CD14-positive monocyte (primary cell): ENCODE data around the gene PAXX. TPM values are rescaled to one million over a fixed set of nuclear protein-coding genes. Genes with fewer than 3 reads are reported as not detected.

ENCODE experiments used
- DNase-seq, 3 donors: peaks; one replicate each; pipeline ENCODE4 v3.0.0-alpha.2; 2011 to 2022
- H2AFZ ChIP-seq: 2 replicates; pipeline ENCODE4 v1.6.0; 2012; ENCODE audit warnings: mild to moderate bottlenecking, low read depth, low read length, inconsistent platforms; ENCODE audit not compliant: insufficient read depth, poor library complexity, severe bottlenecking
- H3K27ac ChIP-seq, 2 donors: 1 replicate in 1 of 2; 2 replicates in 1 of 2; pipeline ENCODE4 v1.5.1; 2012 to 2013; ENCODE audit warnings: low read length in 2 of 2, control low read depth in 1 of 2, inconsistent platforms in 1 of 2, low read depth in 1 of 2, mild to moderate bottlenecking in 1 of 2
- H3K27me3 ChIP-seq, 2 donors: one replicate each; pipeline versions ENCODE4 v1.6.0 to v1.6.1; 2011 to 2013; ENCODE audit warnings: low read length in 2 of 2; ENCODE audit not compliant: control insufficient read depth in 2 of 2, insufficient read depth in 2 of 2
- H3K36me3 ChIP-seq, 2 donors: replicated peaks in 1 of 2; 1 replicate in 1 of 2; 2 replicates in 1 of 2; pipeline versions ENCODE4 v1.5.1 to v1.6.1; 2012 to 2013; ENCODE audit warnings: low read length in 2 of 2, control low read depth in 1 of 2, inconsistent platforms in 1 of 2, mild to moderate bottlenecking in 1 of 2; ENCODE audit not compliant: insufficient read depth in 2 of 2, control insufficient read depth in 1 of 2
- H3K4me1 ChIP-seq, 2 donors: 1 replicate in 1 of 2; 2 replicates in 1 of 2; pipeline versions ENCODE4 v1.5.1 to v1.6.1; 2012 to 2013; ENCODE audit warnings: low read length in 2 of 2, control low read depth in 1 of 2, inconsistent platforms in 1 of 2, mild to moderate bottlenecking in 1 of 2, moderate library complexity in 1 of 2; ENCODE audit not compliant: insufficient read depth in 2 of 2, control insufficient read depth in 1 of 2
- H3K4me2 ChIP-seq: replicated peaks from 2 replicates; pipeline ENCODE3; 2012; ENCODE audit warnings: low read length, moderate library complexity, mild to moderate bottlenecking; ENCODE audit not compliant: poor library complexity, severe bottlenecking; ENCODE audit errors: extremely low read depth
- H3K4me3 ChIP-seq, 3 experiments: fragments of 200-600 bp in 1 of 3; sonication (generic) in 1 of 3; replicated peaks in 1 of 3; 1 replicate in 2 of 3; 2 replicates in 1 of 3; pipeline ENCODE4 v1.5.1; 2011 to 2013; ENCODE audit warnings: low read length in 3 of 3, mild to moderate bottlenecking in 3 of 3, control low read depth in 2 of 3, low read depth in 2 of 3, inconsistent platforms in 1 of 3, moderate library complexity in 1 of 3
- H3K79me2 ChIP-seq: 2 replicates; pipeline ENCODE4 v1.6.0; 2012; ENCODE audit warnings: mild to moderate bottlenecking, control low read depth, inconsistent platforms, low read length, moderate library complexity; ENCODE audit not compliant: insufficient read depth
- H3K9ac ChIP-seq: 2 replicates; pipeline ENCODE4 v1.6.0; 2017; ENCODE audit warnings: low read length, mild to moderate bottlenecking; ENCODE audit not compliant: insufficient read depth, poor library complexity, severe bottlenecking
- H3K9me3 ChIP-seq, 2 donors: replicated peaks in 1 of 2; 1 replicate in 1 of 2; 2 replicates in 1 of 2; pipeline versions ENCODE4 v1.5.1 to v1.6.1; 2012 to 2013; ENCODE audit warnings: low read length in 2 of 2, control low read depth in 1 of 2; ENCODE audit not compliant: control insufficient read depth in 1 of 2, insufficient read depth in 1 of 2
- H4K20me1 ChIP-seq: 2 replicates; pipeline ENCODE4 v1.6.0; 2012; ENCODE audit warnings: mild to moderate bottlenecking, low read length, control low read depth, moderate library complexity; ENCODE audit not compliant: insufficient read depth
- H3K27ac Mint-ChIP-seq, 7 donors: one replicate each; pipeline ENCODE4 v1.8.0; 2020; ENCODE audit warnings: mild to moderate bottlenecking in 7 of 7, mixed read lengths in 7 of 7, moderate library complexity in 6 of 7, inconsistent platforms in 2 of 7
- H3K27me3 Mint-ChIP-seq, 3 donors: one replicate each; pipeline ENCODE4 v1.8.0; 2021 to 2022; ENCODE audit warnings: low read depth in 3 of 3, mild to moderate bottlenecking in 3 of 3, mixed read lengths in 3 of 3, moderate library complexity in 3 of 3, inconsistent platforms in 1 of 3
- H3K36me3 Mint-ChIP-seq, 2 donors: one replicate each; pipeline ENCODE4 v1.8.0; 2020; ENCODE audit warnings: mixed read lengths in 2 of 2, inconsistent platforms in 1 of 2, mild to moderate bottlenecking in 1 of 2
- H3K4me1 Mint-ChIP-seq: one replicate; pipeline ENCODE4 v1.8.0; 2020; ENCODE audit warnings: mild to moderate bottlenecking, mixed read lengths
- H3K4me3 Mint-ChIP-seq, 2 donors: one replicate each; pipeline ENCODE4 v1.8.0; 2020; ENCODE audit warnings: mild to moderate bottlenecking in 2 of 2, mixed read lengths in 2 of 2, moderate library complexity in 1 of 2
- H3K9me3 Mint-ChIP-seq, 7 donors: one replicate each; pipeline ENCODE4 v1.8.0; 2020 to 2022; ENCODE audit warnings: mixed read lengths in 7 of 7, mild to moderate bottlenecking in 6 of 7, moderate library complexity in 6 of 7, inconsistent platforms in 2 of 7
- WGBS: methylation state at CpG from one replicate; pipeline ENCODE4 v1.1.5; 2013; ENCODE audit warnings: missing lambda C conversion rate; ENCODE audit not compliant: insufficient coverage; 5-methylcytosine and 5-hydroxymethylcytosine counted together
- intact Hi-C, 2 donors: fragments of 100-400 bp; cut with micrococcal nuclease; formaldehyde crosslinking; loops; one replicate each; pipeline versions ENCODE4 v1.15.0 to v1.15.1; 2023
- polyA plus RNA-seq, 3 donors: library from polyadenylated mRNA; depleted of rRNA in 1 of 3; unstranded in 2 of 3; stranded (reverse) in 1 of 3; fragments of 300-500 nt in 2 of 3; fragments of >200 nt in 1 of 3; fragmentation: Illumina TruSeq in 2 of 3; gene quantifications; 1 replicate in 2 of 3; 2 replicates in 1 of 3; pipeline ENCODE4 v1.2.3, GENCODE V29; 2012 to 2021
- TF ChIP-seq, protein P1 (sequence below): fragments of 200-600 bp; IDR thresholded peaks from one replicate; pipeline ENCODE4 v1.8.0; 2022; ENCODE audit warnings: antibody characterized with exemption, mild to moderate bottlenecking

The PAXX gene
- polyA plus RNA-seq, 3 donors, result 35.3 to 92.9 (median 40.7) TPM

DNA sequence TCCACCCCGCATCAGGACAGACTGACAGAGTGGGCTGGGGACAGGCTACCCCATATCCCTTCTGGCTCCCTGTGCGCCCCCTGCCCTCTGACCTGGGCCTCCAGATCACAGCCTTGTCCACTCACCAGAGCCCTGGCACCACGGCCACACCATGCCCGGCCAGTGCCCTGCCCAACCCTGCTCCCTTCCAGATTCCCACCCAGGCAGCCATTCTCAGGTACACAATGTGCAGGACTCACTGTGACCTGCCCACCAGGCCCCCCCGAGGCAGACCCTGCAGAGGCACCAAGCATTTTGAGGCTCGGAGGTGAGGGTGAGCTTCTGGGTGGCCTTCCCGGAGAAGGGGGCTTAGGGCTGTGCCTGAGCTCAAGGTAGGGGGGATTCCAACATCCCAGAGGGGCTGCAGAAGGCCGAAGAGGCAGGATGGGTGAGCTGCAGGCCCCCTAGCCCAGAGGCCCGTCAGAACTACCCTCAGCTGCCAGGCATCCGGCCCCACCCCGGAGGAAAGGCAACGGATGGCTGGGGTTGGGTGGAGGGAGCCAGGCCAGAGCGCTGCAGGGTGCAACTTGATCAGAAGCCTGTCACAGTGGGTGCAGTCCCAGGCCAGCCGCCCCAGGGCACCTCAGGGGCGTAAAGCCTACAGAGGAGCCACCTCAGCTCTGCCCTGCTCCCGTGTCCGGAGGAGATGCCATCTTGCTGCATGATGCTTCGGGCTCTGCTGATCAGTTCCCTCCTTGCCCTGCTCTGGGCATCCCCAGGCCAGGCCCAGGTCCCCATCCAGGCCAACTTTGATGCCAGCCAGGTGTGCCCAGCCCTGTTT is 9.8 kb upstream of the PAXX start, which contains the start of gene LCNL1:
LCNL1 (plus strand) TSS at position 762 of the 820 bp plus-strand sequence. CDS start 594 bp downstream, outside the sequence.
- H3K36me3 Mint-ChIP-seq, result peaks cover 0 to 3% of the 10 kb centered on the region in 2 donors
- H3K27ac Mint-ChIP-seq, result peak within 1 kb of the TSS in 1 of 7 donors; percentile 66
- Histone ChIP-seq H3K79me2 (no peaks in the 10 kb centered on the region), H3K4me2 (no peak within 1 kb of the TSS), H2AFZ (no peak within 1 kb of the TSS), H3K4me1 (peaks cover 5 to 8% of the 10 kb centered on the region in 2 donors), H3K9ac (no peak within 1 kb of the TSS), H3K27me3 (peaks cover 19 to 44% of the 10 kb centered on the region in 2 donors), H3K36me3 (no peaks in the 10 kb centered on the region), H3K4me3 (no peak within 1 kb of the TSS), H4K20me1 (no peaks in the 10 kb centered on the region), H3K9me3 (no peaks in the 10 kb centered on the region), H3K27ac (no peak within 1 kb of the TSS)
- peaks cover 0 to 7% (median 0%) of the 10 kb centered on the region in 7 donors for H3K9me3 Mint-ChIP-seq
- DNase-seq, result no peak
- intact Hi-C loops, result no loop called here
- H3K4me3 Mint-ChIP-seq, result peak within 1 kb of the TSS in 1 of 2 donors; percentile 46
- WGBS, result 90% methylated on average over 16 of the region's 18 CpGs
- peaks cover 45 to 68% (median 49%) of the 10 kb centered on the region in 3 donors for H3K27me3 Mint-ChIP-seq
- TF ChIP-seq, protein P1, sequence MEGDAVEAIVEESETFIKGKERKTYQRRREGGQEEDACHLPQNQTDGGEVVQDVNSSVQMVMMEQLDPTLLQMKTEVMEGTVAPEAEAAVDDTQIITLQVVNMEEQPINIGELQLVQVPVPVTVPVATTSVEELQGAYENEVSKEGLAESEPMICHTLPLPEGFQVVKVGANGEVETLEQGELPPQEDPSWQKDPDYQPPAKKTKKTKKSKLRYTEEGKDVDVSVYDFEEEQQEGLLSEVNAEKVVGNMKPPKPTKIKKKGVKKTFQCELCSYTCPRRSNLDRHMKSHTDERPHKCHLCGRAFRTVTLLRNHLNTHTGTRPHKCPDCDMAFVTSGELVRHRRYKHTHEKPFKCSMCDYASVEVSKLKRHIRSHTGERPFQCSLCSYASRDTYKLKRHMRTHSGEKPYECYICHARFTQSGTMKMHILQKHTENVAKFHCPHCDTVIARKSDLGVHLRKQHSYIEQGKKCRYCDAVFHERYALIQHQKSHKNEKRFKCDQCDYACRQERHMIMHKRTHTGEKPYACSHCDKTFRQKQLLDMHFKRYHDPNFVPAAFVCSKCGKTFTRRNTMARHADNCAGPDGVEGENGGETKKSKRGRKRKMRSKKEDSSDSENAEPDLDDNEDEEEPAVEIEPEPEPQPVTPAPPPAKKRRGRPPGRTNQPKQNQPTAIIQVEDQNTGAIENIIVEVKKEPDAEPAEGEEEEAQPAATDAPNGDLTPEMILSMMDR, result no peak
- H3K4me1 Mint-ChIP-seq, result no peaks in the 10 kb centered on the region

DNA sequence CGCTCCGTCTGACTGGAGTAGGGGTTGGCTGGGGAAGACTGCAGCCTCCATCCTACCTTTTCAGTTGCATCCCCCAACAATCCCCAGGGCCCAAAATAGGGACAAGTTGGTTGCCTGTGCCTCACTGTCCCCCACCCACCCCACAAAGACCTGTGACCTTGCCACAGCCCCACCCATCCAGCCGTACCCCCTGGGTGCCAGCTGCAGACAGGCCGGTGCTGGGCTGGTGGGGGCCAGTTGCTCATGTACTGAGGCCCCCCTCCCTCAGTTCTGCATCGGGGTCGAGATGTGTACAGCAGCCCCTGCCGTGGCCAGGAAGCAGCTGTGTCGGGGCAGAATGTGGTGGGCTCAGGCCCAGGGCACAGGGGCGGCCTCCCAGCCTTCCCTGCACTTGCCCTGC is 9.1 kb upstream of the PAXX start:
- H3K4me2 ChIP-seq, result no peak overlapping the region
- TF ChIP-seq, protein P1, result no peak
- no peak overlapping the region for H3K9ac ChIP-seq
- peaks cover 0 to 3% of the 10 kb centered on the region in 2 donors for H3K36me3 Mint-ChIP-seq
- H3K27me3 ChIP-seq, result peaks cover 19 to 40% of the 10 kb centered on the region in 2 donors
- intact Hi-C loops, result no loop called here
- H3K27ac Mint-ChIP-seq, result peak overlapping the region in 1 of 7 donors; percentile 66
- no peaks in the 10 kb centered on the region for H3K9me3 ChIP-seq
- no peak overlapping the region for H2AFZ ChIP-seq
- H3K4me3 ChIP-seq, result no peak overlapping the region
- H3K4me1 ChIP-seq, result peaks cover under 1 to 1% of the 10 kb centered on the region in 2 donors
- 58% methylated on average over 8 of the region's 9 CpGs for WGBS
- H3K9me3 Mint-ChIP-seq, result peaks cover 0 to 7% (median 0%) of the 10 kb centered on the region in 7 donors
- H3K27me3 Mint-ChIP-seq, result peaks cover 46 to 70% (median 53%) of the 10 kb centered on the region in 3 donors
- H3K79me2 ChIP-seq, result no peaks in the 10 kb centered on the region
- H3K4me1 Mint-ChIP-seq, result no peaks in the 10 kb centered on the region
- no peak overlapping the region for H3K27ac ChIP-seq
- H4K20me1 ChIP-seq, result no peaks in the 10 kb centered on the region
- no peaks in the 10 kb centered on the region for H3K36me3 ChIP-seq
- no peak for DNase-seq
- H3K4me3 Mint-ChIP-seq, result no peak overlapping the region
